CD14-positive monocyte (primary cell): ENCODE measurements around the gene OSBPL2. TPM values are rescaled to one million over a fixed set of nuclear protein-coding genes. Genes with fewer than 3 reads are reported as not detected.

Experiments
- DNase-seq, 3 donors: peaks; one replicate each; pipeline ENCODE4 v3.0.0-alpha.2; 2011 to 2022
- H2AFZ ChIP-seq: 2 replicates; pipeline ENCODE4 v1.6.0; 2012; ENCODE audit warnings: mild to moderate bottlenecking, low read depth, low read length, inconsistent platforms; ENCODE audit not compliant: insufficient read depth, poor library complexity, severe bottlenecking
- H3K27ac ChIP-seq, 2 donors: 1 replicate in 1 of 2; 2 replicates in 1 of 2; pipeline ENCODE4 v1.5.1; 2012 to 2013; ENCODE audit warnings: low read length in 2 of 2, control low read depth in 1 of 2, inconsistent platforms in 1 of 2, low read depth in 1 of 2, mild to moderate bottlenecking in 1 of 2
- H3K27me3 ChIP-seq, 2 donors: one replicate each; pipeline versions ENCODE4 v1.6.0 to v1.6.1; 2011 to 2013; ENCODE audit warnings: low read length in 2 of 2; ENCODE audit not compliant: control insufficient read depth in 2 of 2, insufficient read depth in 2 of 2
- H3K36me3 ChIP-seq, 2 donors: replicated peaks in 1 of 2; 1 replicate in 1 of 2; 2 replicates in 1 of 2; pipeline versions ENCODE4 v1.5.1 to v1.6.1; 2012 to 2013; ENCODE audit warnings: low read length in 2 of 2, control low read depth in 1 of 2, inconsistent platforms in 1 of 2, mild to moderate bottlenecking in 1 of 2; ENCODE audit not compliant: insufficient read depth in 2 of 2, control insufficient read depth in 1 of 2
- H3K4me1 ChIP-seq, 2 donors: 1 replicate in 1 of 2; 2 replicates in 1 of 2; pipeline versions ENCODE4 v1.5.1 to v1.6.1; 2012 to 2013; ENCODE audit warnings: low read length in 2 of 2, control low read depth in 1 of 2, inconsistent platforms in 1 of 2, mild to moderate bottlenecking in 1 of 2, moderate library complexity in 1 of 2; ENCODE audit not compliant: insufficient read depth in 2 of 2, control insufficient read depth in 1 of 2
- H3K4me2 ChIP-seq: replicated peaks from 2 replicates; pipeline ENCODE3; 2012; ENCODE audit warnings: low read length, moderate library complexity, mild to moderate bottlenecking; ENCODE audit not compliant: poor library complexity, severe bottlenecking; ENCODE audit errors: extremely low read depth
- H3K4me3 ChIP-seq, 3 experiments: fragments of 200-600 bp in 1 of 3; sonication (generic) in 1 of 3; replicated peaks in 1 of 3; 1 replicate in 2 of 3; 2 replicates in 1 of 3; pipeline ENCODE4 v1.5.1; 2011 to 2013; ENCODE audit warnings: low read length in 3 of 3, mild to moderate bottlenecking in 3 of 3, control low read depth in 2 of 3, low read depth in 2 of 3, inconsistent platforms in 1 of 3, moderate library complexity in 1 of 3
- H3K79me2 ChIP-seq: 2 replicates; pipeline ENCODE4 v1.6.0; 2012; ENCODE audit warnings: mild to moderate bottlenecking, control low read depth, inconsistent platforms, low read length, moderate library complexity; ENCODE audit not compliant: insufficient read depth
- H3K9ac ChIP-seq: 2 replicates; pipeline ENCODE4 v1.6.0; 2017; ENCODE audit warnings: low read length, mild to moderate bottlenecking; ENCODE audit not compliant: insufficient read depth, poor library complexity, severe bottlenecking
- H3K9me3 ChIP-seq, 2 donors: replicated peaks in 1 of 2; 1 replicate in 1 of 2; 2 replicates in 1 of 2; pipeline versions ENCODE4 v1.5.1 to v1.6.1; 2012 to 2013; ENCODE audit warnings: low read length in 2 of 2, control low read depth in 1 of 2; ENCODE audit not compliant: control insufficient read depth in 1 of 2, insufficient read depth in 1 of 2
- H4K20me1 ChIP-seq: 2 replicates; pipeline ENCODE4 v1.6.0; 2012; ENCODE audit warnings: mild to moderate bottlenecking, low read length, control low read depth, moderate library complexity; ENCODE audit not compliant: insufficient read depth
- H3K27ac Mint-ChIP-seq, 7 donors: one replicate each; pipeline ENCODE4 v1.8.0; 2020; ENCODE audit warnings: mild to moderate bottlenecking in 7 of 7, mixed read lengths in 7 of 7, moderate library complexity in 6 of 7, inconsistent platforms in 2 of 7
- H3K27me3 Mint-ChIP-seq, 3 donors: one replicate each; pipeline ENCODE4 v1.8.0; 2021 to 2022; ENCODE audit warnings: low read depth in 3 of 3, mild to moderate bottlenecking in 3 of 3, mixed read lengths in 3 of 3, moderate library complexity in 3 of 3, inconsistent platforms in 1 of 3
- H3K36me3 Mint-ChIP-seq, 2 donors: one replicate each; pipeline ENCODE4 v1.8.0; 2020; ENCODE audit warnings: mixed read lengths in 2 of 2, inconsistent platforms in 1 of 2, mild to moderate bottlenecking in 1 of 2
- H3K4me1 Mint-ChIP-seq: one replicate; pipeline ENCODE4 v1.8.0; 2020; ENCODE audit warnings: mild to moderate bottlenecking, mixed read lengths
- H3K4me3 Mint-ChIP-seq, 2 donors: one replicate each; pipeline ENCODE4 v1.8.0; 2020; ENCODE audit warnings: mild to moderate bottlenecking in 2 of 2, mixed read lengths in 2 of 2, moderate library complexity in 1 of 2
- H3K9me3 Mint-ChIP-seq, 7 donors: one replicate each; pipeline ENCODE4 v1.8.0; 2020 to 2022; ENCODE audit warnings: mixed read lengths in 7 of 7, mild to moderate bottlenecking in 6 of 7, moderate library complexity in 6 of 7, inconsistent platforms in 2 of 7
- CTCF ChIP-seq: fragments of 200-600 bp; IDR thresholded peaks from one replicate; pipeline ENCODE4 v1.8.0; 2022; ENCODE audit warnings: antibody characterized with exemption, mild to moderate bottlenecking
- WGBS: methylation state at CpG from one replicate; pipeline ENCODE4 v1.1.5; 2013; ENCODE audit warnings: missing lambda C conversion rate; ENCODE audit not compliant: insufficient coverage; 5-methylcytosine and 5-hydroxymethylcytosine counted together
- intact Hi-C, 2 donors: fragments of 100-400 bp; cut with micrococcal nuclease; formaldehyde crosslinking; loops; one replicate each; pipeline versions ENCODE4 v1.15.0 to v1.15.1; 2023
- polyA plus RNA-seq, 3 donors: library from polyadenylated mRNA; depleted of rRNA in 1 of 3; unstranded in 2 of 3; stranded (reverse) in 1 of 3; fragments of 300-500 nt in 2 of 3; fragments of >200 nt in 1 of 3; fragmentation: Illumina TruSeq in 2 of 3; gene quantifications; 1 replicate in 2 of 3; 2 replicates in 1 of 3; pipeline ENCODE4 v1.2.3, GENCODE V29; 2012 to 2021

The OSBPL2 gene
- polyA plus RNA-seq, 3 donors: 12.9 to 29.1 (median 17.9) TPM

- H3K27ac Mint-ChIP-seq: no peak overlapping the region
- H3K4me3 Mint-ChIP-seq: no peak overlapping the region
- WGBS: 63% methylated on average over 15 of the region's 27 CpGs
- Histone ChIP-seq H3K9me3 (no peaks in the 10 kb centered on the region), H3K36me3 (no peaks in the 10 kb centered on the region), H3K4me2 (no peak overlapping the region), H3K27me3 (peaks cover 0 to 9% of the 10 kb centered on the region in 2 donors), H3K79me2 (no peaks in the 10 kb centered on the region), H3K27ac (no peak overlapping the region), H3K4me1 (no peaks in the 10 kb centered on the region), H4K20me1 (no peaks in the 10 kb centered on the region), H3K9ac (no peak overlapping the region), H3K4me3 (no peak overlapping the region), H2AFZ (no peak overlapping the region)
- intact Hi-C loops: no loop called here
- no peak for TF ChIP-seq CTCF
- no peaks in the 10 kb centered on the region for H3K4me1 Mint-ChIP-seq
- H3K9me3 Mint-ChIP-seq: no peaks in the 10 kb centered on the region
- H3K27me3 Mint-ChIP-seq: peaks cover 3 to 22% (median 9%) of the 10 kb centered on the region in 3 donors
- DNase-seq: no peak
- H3K36me3 Mint-ChIP-seq: peaks cover 0 to 6% of the 10 kb centered on the region in 2 donors
Observed at GRCh38 chr20:62208795-62209755, 29.2 kb upstream of the OSBPL2 start.

- Histone ChIP-seq H2AFZ (no peak overlapping the region), H3K9me3 (no peaks in the 10 kb centered on the region), H3K27ac (no peak overlapping the region), H3K36me3 (no peaks in the 10 kb centered on the region), H3K27me3 (peaks cover 0 to 9% of the 10 kb centered on the region in 2 donors), H3K4me2 (no peak overlapping the region), H3K4me3 (no peak overlapping the region), H3K9ac (no peak overlapping the region), H3K4me1 (no peaks in the 10 kb centered on the region), H3K79me2 (no peaks in the 10 kb centered on the region), H4K20me1 (no peaks in the 10 kb centered on the region)
- no peak overlapping the region for H3K4me3 Mint-ChIP-seq
- 71% methylated on average over 11 of the region's 17 CpGs for WGBS
- H3K9me3 Mint-ChIP-seq: no peaks in the 10 kb centered on the region
- H3K27me3 Mint-ChIP-seq: peaks cover 5 to 24% (median 9%) of the 10 kb centered on the region in 3 donors
- TF ChIP-seq CTCF: no peak
- H3K27ac Mint-ChIP-seq: no peak overlapping the region
- peaks cover 0 to 6% of the 10 kb centered on the region in 2 donors for H3K36me3 Mint-ChIP-seq
- H3K4me1 Mint-ChIP-seq: no peaks in the 10 kb centered on the region
- DNase-seq: no peak
- intact Hi-C loops: no loop called here
Observed at GRCh38 chr20:62209850-62210495, 28.3 kb upstream of the OSBPL2 start.
